NAMALWA (cell line): ENCODE measurements around the gene CADM4.
A peak's percentile ranks its signal among the peaks of the same experiment; 100 is the strongest.

Experiments used
- DNase-seq: peaks from one replicate; pipeline ENCODE4 v3.0.0-alpha.2; 2015; ENCODE audit warnings: low spot score

Gene CADM4

DNA sequence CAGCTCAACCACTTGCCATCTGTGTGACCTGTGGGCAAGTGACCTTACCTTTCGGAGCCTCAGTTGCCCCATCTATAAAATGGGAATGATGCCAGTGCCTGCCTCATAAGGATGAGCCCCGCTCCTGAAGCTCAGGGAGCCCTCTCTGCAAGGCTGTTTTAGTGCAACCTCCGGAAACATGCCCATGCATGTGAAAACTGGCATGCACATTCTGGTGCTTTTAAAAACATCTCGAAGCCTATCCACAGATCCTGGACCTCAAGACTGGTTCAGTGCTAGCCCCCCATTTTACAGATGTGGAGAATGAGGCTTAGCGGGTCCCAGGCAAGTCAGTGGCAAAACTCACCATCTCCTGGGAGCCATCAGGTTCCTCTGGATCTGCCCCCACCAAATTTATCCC lies 5.6 kb downstream of the CADM4 start:
- DNase-seq: no peak

- DNase-seq: no peak
Observed at GRCh38 chr19:43633520-43633919, 6.1 kb downstream of the CADM4 start.

GRCh38 chr19:43631491-43631890 lies 8.2 kb downstream of the CADM4 start:
- no peak for DNase-seq

GRCh38 chr19:43628646-43629326 lies 10.9 kb downstream of the CADM4 start:
- DNase-seq: no peak

GRCh38 chr19:43626838-43627237 lies 12.8 kb downstream of the CADM4 start:
- no peak for DNase-seq

- DNase-seq: no peak
Observed at GRCh38 chr19:43625918-43626579, 13.6 kb downstream of the CADM4 start.

- DNase-seq: peak; percentile 93
Observed at GRCh38 chr19:43624933-43625332, 14.7 kb downstream of the CADM4 start.

DNA sequence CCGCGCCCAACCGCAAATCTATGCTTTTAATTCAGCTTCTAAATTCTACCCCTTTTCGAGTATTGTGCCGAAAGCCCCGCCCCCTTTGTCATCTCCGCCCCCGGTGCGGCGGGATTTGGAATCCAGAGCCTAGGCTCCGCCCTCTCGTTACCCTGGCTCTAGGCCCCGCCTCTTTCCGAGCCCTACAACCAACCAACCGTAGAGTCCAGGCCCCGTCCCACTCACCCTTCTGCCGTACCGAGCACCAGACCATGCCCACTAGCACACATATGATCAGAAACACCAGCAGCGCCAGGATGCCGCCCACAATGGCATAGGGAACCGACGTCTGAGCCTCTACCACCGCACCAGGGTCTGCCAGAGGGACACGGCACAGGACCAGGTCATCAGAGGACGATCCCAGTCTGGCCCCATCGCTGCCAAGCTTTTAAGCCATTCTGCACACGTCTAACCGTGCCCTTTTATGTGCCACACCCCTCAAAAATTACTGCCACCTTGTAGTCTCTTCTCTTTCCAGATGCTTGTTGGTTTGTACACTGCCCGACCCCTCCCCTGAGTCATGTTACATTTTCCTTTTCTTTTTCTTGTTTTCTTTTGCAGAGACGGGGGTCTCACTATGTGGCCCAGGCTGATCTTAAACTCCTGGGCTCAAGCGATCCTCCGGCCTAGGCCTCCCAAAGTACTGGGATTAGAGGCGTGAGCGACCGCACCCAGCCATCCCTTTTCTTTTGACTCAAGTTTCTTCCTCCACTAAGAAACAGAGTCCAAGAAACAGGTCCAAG lies 15.6 kb downstream of the CADM4 start:
- no peak for DNase-seq

- no peak for DNase-seq
Observed at GRCh38 chr19:43622956-43623355, 16.7 kb downstream of the CADM4 start.

- DNase-seq: no peak
Observed at GRCh38 chr19:43622070-43622469, 17.6 kb downstream of the CADM4 start.

DNA sequence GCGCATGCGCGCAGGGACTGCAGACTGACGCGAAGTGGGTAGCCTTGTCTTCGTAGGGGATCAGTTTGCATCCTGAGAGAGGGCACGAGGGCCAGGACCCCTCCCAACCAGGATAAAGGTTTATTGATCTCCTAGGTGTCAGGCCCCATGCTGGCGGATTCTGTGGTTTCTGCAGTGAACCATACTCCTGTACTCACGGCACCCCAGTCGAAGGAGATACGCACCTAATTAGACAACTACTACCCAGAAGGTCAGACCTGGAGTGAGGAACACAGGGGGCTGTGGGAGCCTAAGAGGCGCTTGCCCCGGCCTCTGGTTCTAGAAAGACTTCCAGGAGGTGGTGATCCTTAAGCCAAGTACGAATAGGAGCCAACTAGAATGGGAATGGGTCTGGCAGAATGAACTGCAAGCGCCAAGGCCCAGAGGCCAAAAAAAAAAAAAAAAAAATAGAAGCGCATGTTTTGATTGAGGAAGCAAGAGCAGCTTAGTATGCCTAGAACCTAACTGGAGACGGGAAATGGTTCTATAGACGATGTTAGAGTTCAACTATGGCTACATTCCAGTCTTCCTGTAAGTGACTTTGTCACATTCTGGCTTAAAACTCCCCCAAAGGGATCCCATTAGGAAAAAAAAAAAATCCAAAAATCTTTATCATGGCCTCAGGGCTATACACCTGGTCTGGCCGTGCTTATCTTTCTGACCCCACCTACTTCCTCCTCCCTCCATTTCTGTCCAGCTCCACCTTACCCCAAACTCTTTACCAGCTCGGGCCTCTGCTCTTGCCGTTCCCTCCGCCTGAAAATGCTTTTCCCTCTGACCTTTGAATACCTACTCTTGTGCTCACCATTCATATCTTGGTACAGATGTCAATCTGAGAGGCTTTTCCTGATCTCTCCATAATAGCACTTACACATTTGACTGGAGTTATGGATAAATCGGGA lies 19.3 kb downstream of the CADM4 start:
- no peak for DNase-seq

- DNase-seq: peak; percentile 90
Observed at GRCh38 chr19:43619262-43620060, 20.2 kb downstream of the CADM4 start, which contains the start of gene ZNF428. ZNF428 (minus strand) TSS chr19:43619629; CDS start chr19:43614304, 5,325 bp downstream.

- DNase-seq: peak; percentile 59
Observed at GRCh38 chr19:43618921-43619261, 20.8 kb downstream of the CADM4 start.

GRCh38 chr19:43616954-43617353 lies 22.7 kb downstream of the CADM4 start:
- no peak for DNase-seq

DNA sequence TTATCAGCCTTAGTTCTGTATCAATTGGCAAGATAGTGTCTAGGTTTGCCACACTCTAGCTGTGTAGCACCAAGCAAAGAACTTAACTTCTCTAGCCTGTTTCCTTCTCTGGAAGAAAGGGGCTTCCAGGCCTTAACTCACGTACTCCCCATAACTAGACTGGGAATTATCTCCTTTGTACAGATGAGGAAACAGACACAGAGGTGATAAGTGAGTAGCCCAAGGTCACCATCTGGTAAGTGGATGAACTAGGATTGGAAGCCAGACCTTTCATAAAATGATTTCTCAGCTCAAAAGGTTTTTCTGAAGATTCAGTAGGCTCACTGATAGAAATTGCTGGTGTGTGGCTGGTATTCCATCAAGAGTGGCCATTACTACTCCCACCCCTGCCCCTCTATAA lies 23.3 kb downstream of the CADM4 start:
- no peak for DNase-seq

DNA sequence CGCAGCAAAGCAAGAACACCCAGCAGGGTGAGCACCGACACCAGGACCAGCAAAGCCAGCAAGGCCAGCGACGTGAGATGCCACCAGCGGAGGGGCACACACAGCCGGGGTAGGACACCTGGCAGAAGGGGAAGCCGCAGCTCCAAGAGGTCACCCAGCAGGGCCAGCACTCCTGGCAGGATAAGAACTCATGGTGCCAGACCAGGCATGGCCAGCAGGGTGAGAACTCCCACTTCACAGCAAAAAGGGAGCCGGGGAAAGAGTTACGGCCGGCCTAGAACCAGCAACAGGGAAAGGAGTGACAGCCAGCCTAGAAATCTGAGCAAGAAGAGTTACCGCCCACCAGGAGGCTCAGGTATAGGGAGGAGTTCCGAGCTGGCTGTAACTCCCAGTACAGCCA lies 27.3 kb downstream of the CADM4 start:
- no peak for DNase-seq

DNA sequence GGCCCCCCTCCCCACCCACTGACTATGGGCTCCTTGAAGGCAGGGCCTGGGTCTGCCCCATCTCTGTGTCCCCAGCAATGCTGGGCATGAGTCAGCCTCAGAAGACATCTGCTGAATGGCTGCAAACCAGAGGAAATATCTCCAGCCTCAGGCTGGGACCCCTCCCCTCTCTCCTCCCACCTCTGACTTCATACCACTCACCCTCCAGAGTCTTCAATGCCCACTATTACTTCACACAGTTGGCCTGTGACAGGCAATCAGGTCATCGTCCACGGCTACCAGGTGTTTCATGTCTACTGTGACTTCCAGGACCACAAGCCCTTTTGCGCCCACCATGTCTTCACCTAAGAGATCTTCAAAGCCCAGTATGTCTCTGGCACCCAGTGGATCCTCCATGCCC lies 27.9 kb downstream of the CADM4 start, which contains the start of gene SRRM5:
Gene SRRM5 (plus strand): TSS at position 301 of the 400 bp plus-strand sequence. CDS start 34 bp downstream, at position 335.
- no peak for DNase-seq

DNA sequence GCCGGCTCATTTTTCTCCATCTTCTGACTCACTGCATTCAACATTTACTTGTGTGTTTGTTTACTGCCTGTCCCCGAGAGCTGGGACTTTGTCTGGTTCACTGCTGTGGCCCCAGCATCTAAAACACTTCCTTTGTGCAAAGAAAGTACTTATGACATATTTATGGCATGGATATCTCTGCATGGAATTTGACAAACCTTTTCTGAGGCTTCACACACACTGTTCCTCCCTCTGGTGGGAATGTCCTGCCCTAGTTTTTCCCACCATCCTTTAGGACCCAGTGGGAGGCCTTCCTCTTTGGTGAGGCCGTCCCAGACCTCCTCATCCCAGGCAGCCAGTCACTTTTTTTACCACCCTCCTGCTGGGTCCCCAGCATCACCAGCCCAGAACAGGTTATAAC lies 29.2 kb downstream of the CADM4 start:
- DNase-seq: no peak

DNA sequence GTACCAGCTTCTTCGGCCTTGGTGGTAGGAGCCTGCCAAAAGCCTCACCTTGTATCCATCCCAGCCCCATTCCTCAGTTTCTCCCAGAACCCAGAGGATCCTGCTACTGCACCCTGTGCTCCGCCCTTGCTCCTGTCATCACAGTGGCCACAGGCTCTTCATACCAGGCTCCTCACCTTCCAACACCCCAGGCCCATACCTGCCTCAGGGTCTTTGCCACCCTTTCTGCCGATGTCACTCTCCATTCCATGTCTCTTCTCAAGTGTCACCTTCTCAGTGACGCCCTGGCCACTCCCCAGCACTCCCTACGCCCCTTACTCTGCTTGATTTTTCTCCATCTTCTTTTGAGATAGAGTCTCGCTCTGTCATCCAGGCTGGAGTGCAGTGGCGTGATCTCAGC lies 29.8 kb downstream of the CADM4 start:
- DNase-seq: no peak

DNA sequence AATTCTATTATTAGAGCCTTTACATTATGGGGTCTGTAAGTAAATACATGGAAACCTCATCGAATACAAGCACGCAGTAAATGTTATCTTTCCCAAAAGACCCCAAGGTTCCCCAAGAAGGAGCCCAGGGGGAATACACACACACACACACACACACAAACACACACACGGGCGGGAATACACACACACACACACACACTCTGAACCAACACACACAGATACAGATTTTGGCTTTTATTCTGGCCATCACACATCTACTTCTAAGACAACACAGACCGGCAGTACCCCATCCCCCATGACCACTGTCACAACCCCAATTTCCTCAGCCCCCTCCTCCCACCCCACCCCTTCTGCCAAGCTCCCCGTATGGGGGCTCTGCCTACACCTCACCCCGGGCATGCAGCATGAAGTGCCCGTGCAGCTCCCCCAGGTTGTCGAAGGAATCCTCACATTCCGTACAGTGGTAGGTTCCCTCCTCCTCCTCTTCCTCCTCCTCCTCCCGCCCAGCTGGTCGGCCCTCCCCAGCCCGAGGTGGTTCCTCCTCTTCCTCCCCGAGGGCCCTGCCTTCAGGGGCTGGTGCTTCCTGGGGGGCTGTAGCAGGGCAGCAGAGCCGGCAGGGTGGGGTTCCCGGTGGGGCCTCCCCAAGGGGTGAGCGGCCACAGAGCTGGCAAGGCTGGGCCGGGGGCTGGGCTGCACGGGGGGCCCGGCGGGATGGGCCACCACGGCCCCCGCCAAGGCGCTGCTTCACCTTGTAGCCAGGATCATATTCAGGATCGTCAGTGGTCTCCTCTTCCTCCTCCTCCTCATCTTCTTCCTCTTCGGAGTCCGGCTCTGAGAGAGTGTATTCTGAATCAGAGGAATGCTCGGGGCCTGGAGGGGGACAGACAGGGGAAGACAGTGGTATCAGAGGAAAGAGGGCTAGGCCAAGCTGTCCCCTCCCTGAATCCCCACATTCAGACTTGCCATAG lies 32.1 kb downstream of the CADM4 start:
- DNase-seq: no peak
